ENCODE measurements around the gene CSAG2.
"Not testable (repeated sequence)": the region's sequence is repeated elsewhere in the genome, so short reads cannot be mapped to it uniquely, and the experiment has no call there.

- TF ChIP-seq CTCF (IDR thresholded peaks at IDR 0.05; ENCODE audit: low read depth, low read length); MAX (IDR thresholded peaks at IDR 0.05; ENCODE audit: low read depth, low read length); POLR2A (IDR thresholded peaks at IDR 0.05; ENCODE audit: extremely low read depth, insufficient read length); MYC (IDR thresholded peaks at IDR 0.05; ENCODE audit: low read depth, low read length): not testable (repeated sequence)
These were observed 28.1 kb downstream of the CSAG2 start for GRCh38 chrX:152681012-152681411.
